Calu3 (cell line): ENCODE data around the gene NT5C1A. TPM values are rescaled to one million over a fixed set of nuclear protein-coding genes. Genes with fewer than 3 reads are reported as not detected.

Source experiments
- BruUV-seq: library from RNA; stranded (reverse); fragments of 400-500 nt; replicated peaks from 2 replicates; lab custom pipeline; 2021; lab: Mats Ljungman, UMichigan
- CTCF ChIA-PET: fragments of 300-600 bp; sonication (Branson Sonifier 250); formaldehyde crosslinking; loops from one replicate; lab custom pipeline; 2022; ENCODE audit warnings: antibody characterized with exemption; lab: Charles Lee
- DNase-seq: peaks from one replicate; pipeline ENCODE4 v3.0.0; 2022
- H3K27ac Mint-ChIP-seq: one replicate; pipeline ENCODE4 v1.8.0; 2022; ENCODE audit warnings: mixed read lengths; ENCODE audit not compliant: unreplicated experiment
- H3K27me3 Mint-ChIP-seq: one replicate; pipeline ENCODE4 v1.8.0; 2022; ENCODE audit warnings: mixed read lengths; ENCODE audit not compliant: unreplicated experiment
- H3K36me3 Mint-ChIP-seq: one replicate; pipeline ENCODE4 v1.8.0; 2022; ENCODE audit warnings: mild to moderate bottlenecking, moderate library complexity, mixed read lengths; ENCODE audit not compliant: insufficient read depth, unreplicated experiment
- H3K4me1 Mint-ChIP-seq: one replicate; pipeline ENCODE4 v1.8.0; 2022; ENCODE audit warnings: mild to moderate bottlenecking, low read depth, mixed read lengths; ENCODE audit not compliant: unreplicated experiment
- H3K4me3 Mint-ChIP-seq: one replicate; pipeline ENCODE4 v1.8.0; 2022; ENCODE audit warnings: mild to moderate bottlenecking, low read depth, moderate library complexity, mixed read lengths; ENCODE audit not compliant: unreplicated experiment
- H3K9me3 Mint-ChIP-seq: one replicate; pipeline ENCODE4 v1.8.0; 2022; ENCODE audit warnings: low read depth, mixed read lengths; ENCODE audit not compliant: unreplicated experiment
- intact Hi-C: fragments of 100-400 bp; cut with micrococcal nuclease; formaldehyde crosslinking; loops from one replicate; pipeline ENCODE4 v1.10.0; 2022; ENCODE audit not compliant: unreplicated experiment
- total RNA-seq: library from RNA; stranded (reverse); gene quantifications from 2 replicates; pipeline ENCODE4 v1.2.3, GENCODE V29; 2022
- TF ChIP-seq, protein P1 (sequence below): fragments of 200-600 bp; IDR thresholded peaks from one replicate; pipeline ENCODE4 v1.8.0; 2022; ENCODE audit warnings: antibody characterized with exemption; ENCODE audit not compliant: unreplicated experiment

Gene NT5C1A
- total RNA-seq, 1 experiment from 2014 or later, result not detected

DNA sequence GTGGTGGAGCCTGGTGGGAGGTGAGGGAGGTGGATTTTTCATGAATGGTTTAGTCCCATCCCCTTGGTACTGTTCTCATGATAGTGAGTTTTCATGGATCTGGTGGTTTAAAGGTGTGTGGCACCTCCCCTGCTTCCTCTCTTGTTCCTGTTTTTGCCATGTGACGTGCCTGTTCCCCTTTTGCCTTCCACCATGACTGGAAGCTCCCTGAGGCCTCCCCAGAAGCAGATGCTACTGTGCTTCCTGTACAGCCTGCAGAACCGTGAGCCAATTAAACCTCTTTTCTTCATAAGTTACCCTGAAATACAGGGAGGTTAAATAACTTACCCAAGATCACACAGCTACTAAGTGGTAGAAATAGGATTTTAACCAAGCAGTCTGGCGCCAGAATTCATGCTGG lies 28.2 kb downstream of the NT5C1A start:
- TF ChIP-seq, protein P1, sequence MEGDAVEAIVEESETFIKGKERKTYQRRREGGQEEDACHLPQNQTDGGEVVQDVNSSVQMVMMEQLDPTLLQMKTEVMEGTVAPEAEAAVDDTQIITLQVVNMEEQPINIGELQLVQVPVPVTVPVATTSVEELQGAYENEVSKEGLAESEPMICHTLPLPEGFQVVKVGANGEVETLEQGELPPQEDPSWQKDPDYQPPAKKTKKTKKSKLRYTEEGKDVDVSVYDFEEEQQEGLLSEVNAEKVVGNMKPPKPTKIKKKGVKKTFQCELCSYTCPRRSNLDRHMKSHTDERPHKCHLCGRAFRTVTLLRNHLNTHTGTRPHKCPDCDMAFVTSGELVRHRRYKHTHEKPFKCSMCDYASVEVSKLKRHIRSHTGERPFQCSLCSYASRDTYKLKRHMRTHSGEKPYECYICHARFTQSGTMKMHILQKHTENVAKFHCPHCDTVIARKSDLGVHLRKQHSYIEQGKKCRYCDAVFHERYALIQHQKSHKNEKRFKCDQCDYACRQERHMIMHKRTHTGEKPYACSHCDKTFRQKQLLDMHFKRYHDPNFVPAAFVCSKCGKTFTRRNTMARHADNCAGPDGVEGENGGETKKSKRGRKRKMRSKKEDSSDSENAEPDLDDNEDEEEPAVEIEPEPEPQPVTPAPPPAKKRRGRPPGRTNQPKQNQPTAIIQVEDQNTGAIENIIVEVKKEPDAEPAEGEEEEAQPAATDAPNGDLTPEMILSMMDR, result no peak
- no peaks in the 10 kb centered on the region for H3K4me1 Mint-ChIP-seq
- peaks cover 74% of the 10 kb centered on the region for H3K27me3 Mint-ChIP-seq
- CTCF ChIA-PET, result interaction anchor here (1.0 kb wide), 1 partner anchor 10 kb away, joined by 3 read pairs; no protein-coding TSS in a partner anchor
- no TSS peak for BruUV-seq
- no peak for DNase-seq
- H3K4me3 Mint-ChIP-seq, result no peak overlapping the region
- intact Hi-C loops, result no loop called here
- no peaks in the 10 kb centered on the region for H3K9me3 Mint-ChIP-seq
- no peak overlapping the region for H3K27ac Mint-ChIP-seq
- no peaks in the 10 kb centered on the region for H3K36me3 Mint-ChIP-seq

DNA sequence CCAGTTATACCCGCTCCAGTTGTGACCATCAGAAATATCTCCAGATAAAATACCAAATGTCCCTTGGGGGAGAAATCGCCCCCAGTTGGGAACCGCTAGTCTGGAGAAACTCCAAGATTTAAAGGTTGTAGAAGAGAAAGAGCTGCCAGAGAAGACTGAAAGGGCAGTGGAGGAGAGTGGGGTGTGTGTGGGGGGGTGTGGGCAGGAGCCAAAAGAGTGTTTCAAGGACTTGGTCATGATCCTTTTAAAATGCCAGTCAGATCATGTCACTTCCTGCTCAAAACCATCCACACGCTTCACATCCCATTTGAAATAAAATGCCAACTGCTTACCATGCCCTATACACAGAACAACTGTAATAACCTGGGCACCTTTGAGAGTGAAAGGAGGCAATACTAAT lies 29.1 kb downstream of the NT5C1A start:
- Mint-ChIP-seq H3K4me1 (no peaks in the 10 kb centered on the region), H3K36me3 (no peaks in the 10 kb centered on the region), H3K27ac (no peak overlapping the region), H3K4me3 (no peak overlapping the region), H3K27me3 (peaks cover 74% of the 10 kb centered on the region), H3K9me3 (no peaks in the 10 kb centered on the region)
- CTCF ChIA-PET, result no interaction called here
- no peak for DNase-seq
- intact Hi-C loops, result no loop called here
- TF ChIP-seq, protein P1, result no peak
- BruUV-seq, result no TSS peak

DNA sequence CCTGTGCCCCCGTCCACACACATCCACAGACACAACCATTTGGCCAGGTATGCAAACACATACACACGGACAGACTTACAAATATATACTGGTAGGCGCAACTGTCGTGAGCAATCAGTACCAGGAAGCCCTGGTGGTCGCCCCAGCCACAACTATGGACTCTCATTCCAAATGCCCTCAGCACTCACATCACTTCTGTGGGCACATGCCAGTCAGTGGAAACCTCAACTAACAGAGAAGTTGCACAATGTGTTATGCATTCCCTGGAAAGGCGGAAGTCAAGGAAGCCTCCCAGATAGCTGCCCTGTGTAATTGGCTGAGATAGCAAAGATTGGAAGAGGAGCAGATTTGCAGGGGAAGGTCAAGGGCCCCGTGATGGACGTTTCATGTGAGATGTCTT lies 31.0 kb downstream of the NT5C1A start:
- Mint-ChIP-seq H3K27ac (no peak overlapping the region), H3K9me3 (no peaks in the 10 kb centered on the region), H3K4me1 (no peaks in the 10 kb centered on the region), H3K4me3 (no peak overlapping the region), H3K27me3 (peaks cover 74% of the 10 kb centered on the region), H3K36me3 (no peaks in the 10 kb centered on the region)
- intact Hi-C loops, result no loop called here
- CTCF ChIA-PET, result interaction anchor here (0.5 kb wide), 1 partner anchor 57 kb away, joined by 4 read pairs; no protein-coding TSS in a partner anchor
- no TSS peak for BruUV-seq
- TF ChIP-seq, protein P1, result no peak
- DNase-seq, result no peak

DNA sequence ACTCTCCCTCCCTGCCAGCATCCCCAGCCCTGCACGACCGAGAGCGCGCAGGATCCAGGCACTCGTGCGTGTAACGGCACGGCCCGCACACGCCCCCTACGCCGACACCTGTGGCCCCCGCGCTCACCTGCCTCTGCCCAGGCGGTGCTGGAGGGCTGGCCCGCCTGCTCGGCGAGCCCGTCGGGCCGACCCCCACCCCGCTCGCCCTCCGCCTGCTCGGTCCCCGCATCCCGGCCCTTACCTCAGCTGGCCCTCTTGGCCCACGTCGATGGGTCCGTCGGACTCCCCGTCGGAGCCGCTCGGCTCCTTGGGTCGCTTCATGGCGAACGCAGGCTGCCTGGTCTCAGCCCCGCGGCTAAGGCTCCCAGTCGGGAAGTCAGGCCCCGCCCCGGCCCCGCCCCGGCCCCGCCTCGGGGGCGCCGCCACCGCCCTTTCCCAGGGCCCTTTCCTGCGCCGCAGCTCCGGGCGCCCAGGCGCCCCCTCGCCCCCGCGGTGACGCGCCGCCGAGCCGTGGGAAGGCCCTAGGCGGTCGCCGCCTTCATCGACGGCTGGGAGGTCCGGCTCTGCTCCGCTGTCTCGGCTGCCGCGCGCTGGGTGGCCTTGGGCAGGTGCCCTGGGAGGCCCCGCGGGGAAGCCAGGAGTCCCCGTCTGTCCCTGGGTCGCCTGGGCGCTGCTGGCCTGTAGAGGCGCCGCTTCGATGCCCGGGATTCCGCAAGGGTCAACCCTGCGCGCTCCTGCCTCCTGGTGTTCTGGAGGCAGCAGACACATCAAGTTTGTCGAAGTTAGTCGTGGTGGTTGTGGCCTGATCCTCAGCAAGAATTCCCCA lies 32.4 kb downstream of the NT5C1A start, which contains the start of gene HEYL:
HEYL (minus strand) TSS at position 339 of the 826 bp plus-strand sequence; CDS start at position 321, 18 bp downstream.
- intact Hi-C loops, result no loop called here
- CTCF ChIA-PET, result interaction anchor here (0.6 to 1.1 kb wide), 3 partner anchors 8 to 123 kb away, joined by 4 read pairs; no protein-coding TSS in a partner anchor
- H3K4me3 Mint-ChIP-seq, result peak within 1 kb of the TSS; percentile 51
- no peaks in the 10 kb centered on the region for H3K36me3 Mint-ChIP-seq
- no peak within 1 kb of the TSS for H3K27ac Mint-ChIP-seq
- DNase-seq, result peak; percentile 69
- no TSS peak for BruUV-seq
- H3K4me1 Mint-ChIP-seq, result no peaks in the 10 kb centered on the region
- peaks cover 74% of the 10 kb centered on the region for H3K27me3 Mint-ChIP-seq
- TF ChIP-seq, protein P1, result no peak
- no peaks in the 10 kb centered on the region for H3K9me3 Mint-ChIP-seq
